Measurements from ENCODE around the gene ZFP36L1. TPM values are rescaled to one million over a fixed set of nuclear protein-coding genes. Genes with fewer than 3 reads are reported as not detected.

Gene ZFP36L1
- polyA plus RNA-seq, 1 donor from 2014 or later = 0.48 TPM

DNA sequence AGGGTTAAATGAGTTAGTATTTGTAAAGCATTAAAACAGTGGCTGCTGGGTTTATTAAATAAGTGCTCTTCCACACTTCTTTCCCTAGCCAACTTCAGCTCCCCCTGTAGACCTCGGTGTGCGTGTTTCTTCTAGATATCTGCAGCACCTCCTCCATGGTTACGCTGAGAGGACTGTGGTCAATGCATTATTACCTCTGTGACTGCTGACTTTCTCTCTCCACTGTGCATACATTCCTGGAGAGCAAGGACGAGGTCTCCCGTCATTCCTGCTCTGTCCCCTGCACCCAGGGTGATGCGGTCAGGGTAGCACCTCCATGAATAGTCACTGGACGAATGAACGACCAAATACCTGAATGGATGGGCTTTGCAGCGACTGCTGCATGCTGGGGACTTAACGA lies 44.6 kb downstream of the ZFP36L1 start:
- no peak for TF ChIP-seq SMC3 (conservative IDR thresholded peaks at IDR 0.05; ENCODE audit: poor library complexity)
- TF ChIP-seq EZH2 (IDR thresholded peaks at IDR 0.05; ENCODE audit: borderline replicate concordance, insufficient read depth, low read length, poor library complexity, severe bottlenecking) = no peak
- no peak for TF ChIP-seq MXI1 (conservative IDR thresholded peaks at IDR 0.05; ENCODE audit: poor library complexity, severe bottlenecking)
- no peak for TF ChIP-seq REST (IDR thresholded peaks at IDR 0.05; ENCODE audit: borderline replicate concordance)
- no peak for TF ChIP-seq EP300 (conservative IDR thresholded peaks at IDR 0.05; ENCODE audit: poor library complexity, severe bottlenecking)
- TF ChIP-seq, protein P1, sequence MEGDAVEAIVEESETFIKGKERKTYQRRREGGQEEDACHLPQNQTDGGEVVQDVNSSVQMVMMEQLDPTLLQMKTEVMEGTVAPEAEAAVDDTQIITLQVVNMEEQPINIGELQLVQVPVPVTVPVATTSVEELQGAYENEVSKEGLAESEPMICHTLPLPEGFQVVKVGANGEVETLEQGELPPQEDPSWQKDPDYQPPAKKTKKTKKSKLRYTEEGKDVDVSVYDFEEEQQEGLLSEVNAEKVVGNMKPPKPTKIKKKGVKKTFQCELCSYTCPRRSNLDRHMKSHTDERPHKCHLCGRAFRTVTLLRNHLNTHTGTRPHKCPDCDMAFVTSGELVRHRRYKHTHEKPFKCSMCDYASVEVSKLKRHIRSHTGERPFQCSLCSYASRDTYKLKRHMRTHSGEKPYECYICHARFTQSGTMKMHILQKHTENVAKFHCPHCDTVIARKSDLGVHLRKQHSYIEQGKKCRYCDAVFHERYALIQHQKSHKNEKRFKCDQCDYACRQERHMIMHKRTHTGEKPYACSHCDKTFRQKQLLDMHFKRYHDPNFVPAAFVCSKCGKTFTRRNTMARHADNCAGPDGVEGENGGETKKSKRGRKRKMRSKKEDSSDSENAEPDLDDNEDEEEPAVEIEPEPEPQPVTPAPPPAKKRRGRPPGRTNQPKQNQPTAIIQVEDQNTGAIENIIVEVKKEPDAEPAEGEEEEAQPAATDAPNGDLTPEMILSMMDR (IDR thresholded peaks at IDR 0.05; ENCODE audit: poor library complexity, severe bottlenecking) = no peak
- TF ChIP-seq RAD21 (conservative IDR thresholded peaks at IDR 0.05) = no peak
- no peak for TF ChIP-seq TAF1 (IDR thresholded peaks at IDR 0.05; ENCODE audit: low read depth)
- no peak for TF ChIP-seq POLR2AphosphoS5 (IDR thresholded peaks at IDR 0.05)
- Histone ChIP-seq H3K27me3 (ENCODE audit: insufficient read depth, low read depth, low read length) (no peaks in the 10 kb centered on the region), H3K9me3 (ENCODE audit: low read length) (no peaks in the 10 kb centered on the region), H3K9ac (ENCODE audit: low read length) (no peak overlapping the region), H3K4me3 (ENCODE audit: low read length) (no peak overlapping the region), H3F3A (ENCODE audit: insufficient read depth, low read length, poor library complexity, severe bottlenecking) (no peaks in the 10 kb centered on the region), H3K36me3 (ENCODE audit: insufficient read depth, low read length) (no peaks in the 10 kb centered on the region), H3K79me2 (replicated peaks; ENCODE audit: insufficient read depth, low read length) (no peaks in the 10 kb centered on the region), H3K4me2 (ENCODE audit: low read length) (no peak overlapping the region), H4K20me1 (ENCODE audit: insufficient read depth) (no peaks in the 10 kb centered on the region), H2AFZ (ENCODE audit: low read depth, low read length) (no peak overlapping the region), H3K9me2 (ENCODE audit: insufficient read depth, low read length) (no peaks in the 10 kb centered on the region), H3K27ac (ENCODE audit: low read length) (no peak overlapping the region)

DNA sequence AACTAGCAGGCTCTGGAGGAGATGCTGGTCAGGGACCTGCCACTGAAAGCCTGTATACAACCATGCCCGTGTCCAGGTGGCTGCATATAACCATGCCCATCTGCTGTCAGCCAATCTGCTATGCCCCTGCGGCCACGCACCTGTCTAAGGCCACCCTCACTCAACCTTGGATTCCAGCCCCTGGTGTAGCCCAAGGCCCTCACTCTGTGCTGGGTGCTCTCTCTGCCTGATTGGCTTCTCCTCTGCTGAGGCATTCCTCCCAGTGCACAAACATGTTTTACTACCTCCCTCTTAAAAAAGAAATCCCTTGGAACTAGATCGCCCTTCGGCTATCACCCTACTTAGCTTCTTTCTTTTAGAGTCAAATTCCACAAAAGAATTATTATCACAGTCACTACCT lies 45.5 kb downstream of the ZFP36L1 start:
- no peaks in the 10 kb centered on the region for H3K9me2 ChIP-seq (ENCODE audit: insufficient read depth, low read length)
- H3K4me3 ChIP-seq (ENCODE audit: low read length) = no peak overlapping the region
- H3K9ac ChIP-seq (ENCODE audit: low read length) = no peak overlapping the region
- no peaks in the 10 kb centered on the region for H3F3A ChIP-seq (ENCODE audit: insufficient read depth, low read length, poor library complexity, severe bottlenecking)
- no peaks in the 10 kb centered on the region for H3K36me3 ChIP-seq (ENCODE audit: insufficient read depth, low read length)
- no peaks in the 10 kb centered on the region for H3K79me2 ChIP-seq (replicated peaks; ENCODE audit: insufficient read depth, low read length)
- no peak for TF ChIP-seq RAD21 (conservative IDR thresholded peaks at IDR 0.05)
- TF ChIP-seq EP300 (conservative IDR thresholded peaks at IDR 0.05; ENCODE audit: poor library complexity, severe bottlenecking) = no peak
- no peak for TF ChIP-seq SMC3 (conservative IDR thresholded peaks at IDR 0.05; ENCODE audit: poor library complexity)
- no peak for TF ChIP-seq TAF1 (IDR thresholded peaks at IDR 0.05; ENCODE audit: low read depth)
- H4K20me1 ChIP-seq (ENCODE audit: insufficient read depth) = no peaks in the 10 kb centered on the region
- no peak overlapping the region for H3K27ac ChIP-seq (ENCODE audit: low read length)
- H3K4me2 ChIP-seq (ENCODE audit: low read length) = no peak overlapping the region
- H3K9me3 ChIP-seq (ENCODE audit: low read length) = no peaks in the 10 kb centered on the region
- H2AFZ ChIP-seq (ENCODE audit: low read depth, low read length) = no peak overlapping the region
- no peaks in the 10 kb centered on the region for H3K27me3 ChIP-seq (ENCODE audit: insufficient read depth, low read depth, low read length)

DNA sequence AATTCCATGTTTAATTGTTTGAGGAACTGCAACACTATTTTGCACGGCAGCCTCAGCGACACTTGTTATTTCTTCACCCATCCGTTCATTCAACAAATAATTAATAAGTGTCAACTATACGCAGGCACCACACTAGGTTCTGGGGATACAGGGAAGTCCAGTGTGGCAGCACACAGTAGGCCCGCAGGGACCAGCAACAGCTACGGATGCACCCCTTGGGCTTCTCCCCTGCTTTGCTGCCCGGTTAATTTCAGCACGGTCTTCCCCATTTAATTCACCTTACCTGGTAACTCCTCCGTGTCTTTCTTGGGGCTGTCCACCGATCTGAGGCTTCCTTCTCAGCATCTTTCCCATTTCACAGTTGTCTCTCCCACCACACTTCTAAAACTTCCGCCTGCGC lies 48.3 kb downstream of the ZFP36L1 start:
- H3K27me3 ChIP-seq (ENCODE audit: insufficient read depth, low read depth, low read length) = no peaks in the 10 kb centered on the region
- H3F3A ChIP-seq (ENCODE audit: insufficient read depth, low read length, poor library complexity, severe bottlenecking) = no peaks in the 10 kb centered on the region
- no peaks in the 10 kb centered on the region for H3K36me3 ChIP-seq (ENCODE audit: insufficient read depth, low read length)
- no peak overlapping the region for H2AFZ ChIP-seq (ENCODE audit: low read depth, low read length)
- H3K9me3 ChIP-seq (ENCODE audit: low read length) = no peaks in the 10 kb centered on the region
- no peak overlapping the region for H3K4me3 ChIP-seq (ENCODE audit: low read length)
- H3K79me2 ChIP-seq (replicated peaks; ENCODE audit: insufficient read depth, low read length) = no peaks in the 10 kb centered on the region
- TF ChIP-seq TAF1 (IDR thresholded peaks at IDR 0.05; ENCODE audit: low read depth) (no peak), EZH2 (IDR thresholded peaks at IDR 0.05; ENCODE audit: borderline replicate concordance, insufficient read depth, low read length, poor library complexity, severe bottlenecking) (no peak), POLR2AphosphoS5 (IDR thresholded peaks at IDR 0.05) (no peak), MXI1 (conservative IDR thresholded peaks at IDR 0.05; ENCODE audit: poor library complexity, severe bottlenecking) (no peak), RAD21 (conservative IDR thresholded peaks at IDR 0.05) (no peak)
- no peak overlapping the region for H3K9ac ChIP-seq (ENCODE audit: low read length)
- H4K20me1 ChIP-seq (ENCODE audit: insufficient read depth) = no peaks in the 10 kb centered on the region
- H3K9me2 ChIP-seq (ENCODE audit: insufficient read depth, low read length) = no peaks in the 10 kb centered on the region
- no peak overlapping the region for H3K4me2 ChIP-seq (ENCODE audit: low read length)
- no peak overlapping the region for H3K27ac ChIP-seq (ENCODE audit: low read length)

Data from neural cell (in vitro differentiated cells).